Activated CD8-positive, alpha-beta memory T cell treated with anti-CD3 and anti-CD28 coated beads for 1 hour (primary cell): ENCODE data around the gene CETP.
"Not testable (repeated sequence)": the region's sequence is repeated elsewhere in the genome, so short reads cannot be mapped to it uniquely, and the experiment has no call there.

Source experiments
- DNase-seq, 2 donors: peaks; one replicate each; pipeline ENCODE4 v3.0.0-alpha.2; 2020; ENCODE audit warnings: low read depth in 1 of 2; ENCODE audit errors: extremely low read depth in 1 of 2

The CETP gene

GRCh38 chr16:56980201-56980535 lies 18.4 kb downstream of the CETP start:
- DNase-seq, result no peak

GRCh38 chr16:56980792-56981724 lies 19.3 kb downstream of the CETP start:
- no peak for DNase-seq

GRCh38 chr16:56981729-56982271 lies 20.1 kb downstream of the CETP start:
- no peak for DNase-seq

GRCh38 chr16:56982695-56983094 lies 20.9 kb downstream of the CETP start:
- no peak for DNase-seq

GRCh38 chr16:56983211-56983751 lies 21.5 kb downstream of the CETP start:
- DNase-seq, result no peak

GRCh38 chr16:56984639-56985038 lies 22.9 kb downstream of the CETP start:
- no peak for DNase-seq

GRCh38 chr16:56985288-56985961 lies 23.7 kb downstream of the CETP start:
- no peak for DNase-seq

GRCh38 chr16:56985962-56986360 lies 24.2 kb downstream of the CETP start:
- no peak for DNase-seq

GRCh38 chr16:56986361-56986760 lies 24.6 kb downstream of the CETP start:
- no peak for DNase-seq

- not testable (repeated sequence) for DNase-seq
Observed at GRCh38 chr16:56986908-56987307, 25.2 kb downstream of the CETP start.

- DNase-seq, result no peak
Observed at GRCh38 chr16:56987692-56988091, 25.9 kb downstream of the CETP start.

- no peak for DNase-seq
Observed at GRCh38 chr16:56988161-56988947, 26.6 kb downstream of the CETP start.

GRCh38 chr16:56988948-56989945 lies 27.5 kb downstream of the CETP start, which contains the start of gene NLRC5:
Gene NLRC5, plus strand, starts transcription at chr16:56989557. Its CDS starts 31,156 bp downstream, at chr16:57020713.
- peak; percentile 68 to 82 for DNase-seq

- DNase-seq, result no peak
Observed at GRCh38 chr16:56989988-56990387, 28.2 kb downstream of the CETP start.

- DNase-seq, result no peak
Observed at GRCh38 chr16:56990407-56991286, 28.9 kb downstream of the CETP start.

GRCh38 chr16:56992431-56992830 lies 30.7 kb downstream of the CETP start:
- not testable (repeated sequence) for DNase-seq

GRCh38 chr16:56993204-56993603 lies 31.5 kb downstream of the CETP start:
- DNase-seq, result no peak

- DNase-seq, result no peak
Observed at GRCh38 chr16:56994311-56994710, 32.6 kb downstream of the CETP start.
